Bone marrow (tissue), 2 donors: ENCODE results near the gene ADM2.

ENCODE experiments used
- DNase-seq, 2 donors: peaks; one replicate each; lab custom pipeline; 2025; lab: John Stamatoyannopoulos, UW

Gene ADM2

GRCh38 chr22:50445071-50445879, 36.1 kb upstream of the ADM2 start:
- no peak for DNase-seq

DNA sequence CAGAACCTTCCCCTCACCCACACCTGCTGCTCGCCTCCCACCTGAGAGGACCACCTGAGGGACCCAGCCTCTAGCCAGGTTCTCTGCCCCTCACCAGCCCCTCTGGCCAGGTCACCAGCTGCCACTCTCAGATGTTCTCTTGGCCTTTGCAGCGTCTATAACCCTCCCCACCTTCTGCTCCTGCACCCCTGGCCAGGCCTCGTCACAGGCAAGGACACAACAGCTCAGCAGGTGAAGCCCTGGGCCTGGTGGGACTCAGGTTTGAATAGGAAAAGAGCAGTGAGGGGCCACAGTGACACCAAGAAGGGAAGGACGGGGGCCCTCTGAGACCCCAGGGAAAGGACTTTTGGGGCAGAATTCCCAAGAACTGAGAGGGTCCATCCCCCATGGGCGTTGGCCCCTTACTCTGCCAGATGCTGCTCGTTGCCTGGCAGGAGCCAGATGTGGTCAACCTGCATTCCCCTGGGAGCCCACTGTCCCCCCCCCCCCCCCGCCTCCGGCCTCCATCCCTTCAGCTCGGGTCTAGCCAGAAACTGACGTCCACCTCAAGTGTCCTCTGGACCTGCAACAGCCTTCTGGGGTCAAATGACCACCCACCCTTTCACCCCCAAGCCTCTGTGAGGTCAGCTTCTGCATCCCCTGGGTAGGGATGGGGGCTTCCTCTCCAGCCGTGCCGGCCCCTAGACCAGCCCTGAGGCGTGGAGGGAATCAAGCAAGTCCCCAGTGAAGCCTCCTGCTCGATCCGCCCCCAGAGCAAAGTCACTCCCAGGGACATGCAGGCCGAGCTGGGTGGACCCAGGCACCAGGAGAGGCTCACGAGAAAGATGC, 35.2 kb upstream of the ADM2 start:
- no peak for DNase-seq

DNA sequence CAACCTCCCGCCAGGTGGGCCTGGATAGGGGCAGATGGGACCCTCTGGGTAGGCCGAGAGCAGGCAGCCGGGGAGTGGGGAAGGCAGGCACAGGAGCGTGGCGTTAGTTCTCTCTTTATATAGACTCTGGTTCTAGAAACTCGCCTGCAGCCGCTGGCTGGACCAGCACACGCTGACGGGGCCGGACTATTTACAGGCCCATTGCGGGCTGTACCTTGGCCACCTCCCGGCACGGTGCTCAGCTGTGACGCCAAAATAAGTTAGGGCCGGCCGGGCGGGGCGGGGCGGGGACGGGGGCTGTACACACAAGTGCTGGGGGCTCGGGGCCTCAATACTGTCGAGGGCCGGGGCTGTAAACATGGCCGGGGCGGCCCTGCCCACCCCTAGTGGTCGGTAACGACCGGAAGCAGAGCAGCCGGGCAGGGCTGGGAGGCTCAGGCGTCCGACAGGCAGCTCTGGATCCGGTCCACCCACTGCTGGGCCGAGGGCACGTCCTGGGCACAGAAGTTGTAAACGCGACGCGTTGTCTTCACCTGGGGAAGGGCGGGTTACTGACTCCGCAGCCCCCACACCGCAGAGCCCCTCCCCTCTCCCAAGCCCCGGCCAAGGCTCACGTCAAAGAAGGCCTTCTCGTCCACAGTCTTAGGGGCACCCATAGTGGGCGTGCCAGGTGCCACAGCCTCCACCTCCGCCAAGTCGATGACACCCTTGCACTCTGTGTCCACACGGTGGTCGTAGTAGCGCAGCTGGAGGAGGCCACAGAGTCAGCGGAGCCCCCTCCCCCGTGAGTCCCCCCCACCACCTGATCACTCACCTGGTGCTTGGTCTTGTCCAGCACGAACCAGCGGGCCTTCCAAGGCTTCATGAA, 34.4 kb upstream of the ADM2 start:
- DNase-seq = no peak

DNA sequence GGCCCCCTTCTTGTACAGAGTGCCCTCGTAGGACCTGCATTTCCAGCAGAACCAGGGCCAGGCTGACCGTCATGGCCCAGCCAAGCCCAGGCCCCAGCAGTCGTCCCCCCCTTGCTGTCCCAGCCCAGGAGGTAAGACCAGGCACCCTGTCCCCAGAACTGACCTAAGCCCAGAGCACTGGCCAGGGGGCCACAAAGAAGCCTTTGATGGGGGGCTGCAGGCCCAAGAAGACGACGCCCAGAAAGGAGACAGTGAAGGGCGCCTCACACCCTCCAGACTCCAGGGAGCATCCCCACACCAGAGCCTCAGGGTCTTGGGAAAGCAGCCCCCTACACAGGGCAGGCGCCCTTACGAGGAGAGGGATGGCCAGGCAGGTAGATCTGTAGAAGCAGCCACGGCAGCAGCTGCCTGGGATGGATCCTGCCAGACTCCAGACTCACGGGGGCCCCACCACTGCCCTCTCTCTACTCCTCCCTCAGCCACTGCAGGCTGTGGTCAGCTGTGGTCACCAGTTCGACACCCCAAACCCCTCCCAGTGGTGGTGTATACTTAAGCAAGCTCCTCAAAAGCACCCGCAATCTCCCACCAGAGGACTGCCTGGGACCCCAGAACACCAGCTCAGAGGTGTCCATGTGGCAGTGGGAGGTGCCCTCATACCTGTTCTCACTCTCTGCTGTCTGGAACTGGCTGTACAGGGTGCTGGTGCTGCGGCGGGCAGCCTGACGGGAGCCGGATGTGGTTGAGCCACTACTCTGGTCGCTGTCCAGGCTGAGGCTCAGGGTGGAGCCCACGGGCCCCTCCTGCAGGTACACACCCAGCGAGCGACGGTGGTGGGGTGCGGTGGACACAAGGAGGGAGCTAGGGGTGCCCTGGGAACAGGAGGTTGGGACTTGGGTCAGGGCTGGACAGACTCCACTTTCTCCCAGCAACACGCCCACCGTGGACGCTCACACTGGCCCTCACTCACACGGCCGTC, 33.5 kb upstream of the ADM2 start:
- DNase-seq = no peak

GRCh38 chr22:50452649-50453048, 28.7 kb upstream of the ADM2 start:
- no peak for DNase-seq

DNA sequence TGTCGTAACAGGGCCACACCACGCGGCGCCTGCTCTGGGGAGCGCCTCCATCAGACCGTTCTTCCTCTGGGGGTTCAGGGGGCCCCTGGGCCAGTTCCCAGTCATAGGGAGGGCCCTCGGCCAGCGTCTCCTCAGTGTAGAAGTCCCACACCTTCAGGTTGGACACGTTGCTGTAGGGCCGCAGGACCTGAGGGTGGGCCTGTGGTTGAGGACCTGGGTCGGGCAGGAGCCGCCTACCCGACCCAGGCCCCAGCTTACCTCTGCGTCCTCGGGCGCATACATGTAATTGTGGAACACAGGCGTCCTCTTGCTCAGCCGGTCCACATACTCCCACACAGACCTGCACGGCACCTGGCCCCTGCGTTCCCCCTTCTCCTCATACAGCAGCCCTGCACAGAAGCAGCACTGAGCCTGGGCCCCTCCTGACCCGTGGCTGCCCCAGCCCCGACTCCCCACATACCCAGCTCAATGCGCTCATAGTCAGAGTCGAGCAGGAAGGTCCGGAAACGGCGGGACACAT, 26.7 kb upstream of the ADM2 start:
- DNase-seq = no peak

GRCh38 chr22:50455201-50455600, 26.1 kb upstream of the ADM2 start:
- DNase-seq = no peak

- no peak for DNase-seq
Measured at GRCh38 chr22:50456026-50456425, 25.3 kb upstream of the ADM2 start.

- no peak for DNase-seq
Measured at GRCh38 chr22:50456466-50457234, 24.7 kb upstream of the ADM2 start.

DNA sequence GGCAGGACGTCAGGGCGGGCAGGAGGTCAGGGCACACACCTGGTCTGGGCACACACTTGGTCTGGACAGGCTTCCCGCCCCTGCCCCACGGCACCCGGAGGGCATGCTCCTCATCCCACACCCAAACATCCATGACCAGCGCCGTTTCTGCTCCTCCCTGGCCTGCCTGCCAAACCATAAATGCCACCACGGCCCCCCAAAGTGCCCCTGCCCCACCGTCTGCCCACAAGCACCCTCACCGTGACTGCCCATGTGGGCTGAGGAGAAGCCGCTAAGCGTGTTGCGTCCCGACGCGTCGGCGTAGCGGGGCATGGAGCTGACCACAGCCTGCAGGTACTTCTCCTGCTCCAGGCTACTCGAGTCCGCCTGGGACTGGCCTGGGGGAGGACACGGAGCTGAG, 22.3 kb upstream of the ADM2 start:
- DNase-seq = no peak

- DNase-seq = no peak
Measured at GRCh38 chr22:50459496-50460140, 21.7 kb upstream of the ADM2 start.

GRCh38 chr22:50460938-50461337, 20.4 kb upstream of the ADM2 start:
- no peak for DNase-seq

DNA sequence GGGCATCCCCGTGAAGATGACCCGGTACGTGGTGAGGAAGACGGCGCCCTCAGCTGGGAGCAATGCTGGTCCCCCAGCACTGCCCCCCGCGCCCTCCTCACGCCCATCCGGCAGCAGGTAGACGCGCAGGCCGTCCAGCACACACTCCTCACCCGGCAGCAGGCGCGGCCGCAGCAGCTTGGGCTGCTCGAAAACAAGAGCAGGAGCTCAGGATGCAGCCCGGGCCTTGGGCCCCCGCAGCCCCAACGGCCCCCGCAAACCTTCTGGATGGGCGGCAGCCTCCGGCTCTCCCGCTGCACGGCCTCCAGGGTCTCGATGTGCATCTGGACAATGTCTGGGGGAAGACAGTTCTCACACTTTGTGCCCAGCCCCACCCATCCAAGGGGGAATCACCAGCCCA, 19.8 kb upstream of the ADM2 start:
- DNase-seq = no peak

GRCh38 chr22:50461979-50462540, 19.3 kb upstream of the ADM2 start:
- no peak for DNase-seq

GRCh38 chr22:50463188-50463900, 18.0 kb upstream of the ADM2 start:
- DNase-seq = no peak

DNA sequence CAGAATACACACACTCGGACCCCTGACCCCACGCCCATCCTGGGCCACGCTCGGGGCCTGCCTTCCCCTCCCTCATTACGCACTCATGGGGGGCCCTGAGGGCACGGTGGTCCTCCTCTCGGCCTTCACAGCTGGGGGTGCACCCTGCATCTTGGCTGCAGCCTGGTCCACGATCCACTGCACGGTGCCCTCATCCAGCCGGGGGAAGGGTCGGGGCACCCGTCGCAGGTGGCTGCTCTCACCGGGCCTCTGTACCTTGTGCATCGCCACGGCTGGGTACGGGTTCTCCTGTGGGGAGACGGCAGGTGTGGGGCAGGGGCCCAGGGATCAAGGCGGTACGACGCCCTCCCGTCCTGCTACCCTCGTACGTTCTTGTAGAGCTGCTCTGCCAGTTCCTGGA, 16.9 kb upstream of the ADM2 start:
- no peak for DNase-seq

GRCh38 chr22:50465066-50465930, 16.0 kb upstream of the ADM2 start:
- no peak for DNase-seq

DNA sequence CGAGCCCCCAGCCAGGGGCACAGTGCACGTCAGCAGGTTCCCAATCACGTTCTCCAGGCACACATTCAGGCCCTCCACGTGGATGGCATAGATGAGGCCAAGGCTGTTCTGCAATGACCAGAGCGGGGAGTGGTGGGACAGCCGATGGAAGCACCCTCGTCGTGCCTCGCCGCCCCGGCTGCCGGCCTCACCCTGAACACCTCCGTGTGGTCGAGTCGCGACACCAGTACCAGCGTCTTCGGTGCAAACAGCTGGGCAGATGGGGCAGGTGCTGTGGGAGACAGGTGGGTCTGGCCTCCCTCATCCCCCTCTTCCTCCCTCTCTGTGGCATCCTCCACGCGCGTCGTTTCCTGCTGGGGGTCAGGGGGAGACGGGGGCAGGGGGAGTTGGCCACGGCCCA, 14.0 kb upstream of the ADM2 start:
- no peak for DNase-seq
